BJ (cell line): ENCODE measurements around the gene RFX4. TPM values are rescaled to one million over a fixed set of nuclear protein-coding genes. Genes with fewer than 3 reads are reported as not detected.

Experiments
- CTCF ChIA-PET: fragments of 350-600 bp; formaldehyde crosslinking; extraction: SDS; loops from one replicate; lab custom pipeline; 2021; ENCODE audit warnings: antibody characterized with exemption, inconsistent platforms; lab: Yijun Ruan, JAX
- POLR2A ChIA-PET: fragments of 300-600 bp; sonication (Branson Sonifier 250); formaldehyde crosslinking; extraction: SDS; loops from one replicate; lab custom pipeline; 2021; ENCODE audit warnings: antibody characterized with exemption; lab: Charles Lee
- DNase-seq: peaks from one replicate; pipeline ENCODE4 v3.0.0-alpha.2; 2011; ENCODE audit warnings: low read depth
- H3K27me3 ChIP-seq: 2 replicates; pipeline ENCODE4 v1.6.0; 2011; ENCODE audit warnings: low read length; ENCODE audit not compliant: control insufficient read depth, insufficient read depth
- H3K36me3 ChIP-seq: 2 replicates; pipeline ENCODE4 v1.5.1; 2011; ENCODE audit warnings: low read length; ENCODE audit not compliant: control insufficient read depth, insufficient read depth
- H3K4me3 ChIP-seq: 2 replicates; pipeline ENCODE4 v1.5.1; 2011; ENCODE audit warnings: low read depth, mild to moderate bottlenecking, control low read depth, low read length
- polyA plus RNA-seq: library from polyadenylated mRNA; depleted of rRNA; stranded (reverse); fragments of >200 nt; gene quantifications from 2 replicates; pipeline ENCODE4 v1.2.3, GENCODE V29; 2011
- TF ChIP-seq, protein P1 (sequence below): IDR thresholded peaks from 2 replicates; pipeline ENCODE4 v1.5.1; 2011; ENCODE audit warnings: low read depth, mild to moderate bottlenecking, control low read depth, inconsistent platforms, low read length, moderate library complexity; ENCODE audit not compliant: insufficient read depth

RFX4 gene
- polyA plus RNA-seq, 1 experiment, result not detected

DNA sequence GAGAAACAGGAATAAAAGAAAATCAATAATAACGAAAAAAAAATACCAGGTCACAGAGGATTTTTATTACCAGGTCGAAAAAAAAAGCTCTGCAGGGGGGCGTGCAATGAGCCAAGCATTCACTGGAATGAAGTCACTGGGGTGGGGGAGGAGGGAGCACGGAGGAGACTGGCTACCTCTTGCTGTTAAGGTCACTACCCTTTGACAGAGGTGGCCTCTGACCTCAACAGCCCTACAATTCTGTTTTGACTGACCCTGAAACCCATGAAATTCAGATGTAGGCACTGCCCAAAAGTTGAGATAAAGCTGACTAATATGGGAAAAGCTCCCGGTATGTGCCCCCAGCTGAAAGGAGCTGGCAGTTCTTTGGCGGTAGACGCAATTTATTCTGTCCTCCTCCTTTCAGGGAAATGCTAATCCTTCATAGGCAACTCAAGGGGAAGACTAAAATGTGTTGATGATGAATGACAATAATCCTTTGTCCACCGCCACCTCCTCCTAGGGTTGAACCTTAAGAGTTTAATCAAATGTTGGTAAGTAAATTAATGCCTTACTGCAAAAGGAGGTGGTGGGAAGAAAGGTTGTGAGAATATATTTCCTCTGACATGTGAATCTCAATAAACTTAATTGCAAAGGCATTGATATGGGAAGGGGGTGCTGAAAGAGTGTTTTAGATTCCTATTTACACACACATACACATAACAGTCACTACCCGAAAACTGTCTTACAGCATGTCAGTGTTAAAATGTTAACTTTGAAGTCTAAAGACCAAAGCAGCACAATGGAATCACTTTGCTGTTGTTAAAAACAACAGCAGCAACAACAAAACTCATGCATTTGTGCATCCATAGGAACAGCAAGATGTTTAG lies 185.4 kb downstream of the RFX4 start:
- TF ChIP-seq, protein P1, sequence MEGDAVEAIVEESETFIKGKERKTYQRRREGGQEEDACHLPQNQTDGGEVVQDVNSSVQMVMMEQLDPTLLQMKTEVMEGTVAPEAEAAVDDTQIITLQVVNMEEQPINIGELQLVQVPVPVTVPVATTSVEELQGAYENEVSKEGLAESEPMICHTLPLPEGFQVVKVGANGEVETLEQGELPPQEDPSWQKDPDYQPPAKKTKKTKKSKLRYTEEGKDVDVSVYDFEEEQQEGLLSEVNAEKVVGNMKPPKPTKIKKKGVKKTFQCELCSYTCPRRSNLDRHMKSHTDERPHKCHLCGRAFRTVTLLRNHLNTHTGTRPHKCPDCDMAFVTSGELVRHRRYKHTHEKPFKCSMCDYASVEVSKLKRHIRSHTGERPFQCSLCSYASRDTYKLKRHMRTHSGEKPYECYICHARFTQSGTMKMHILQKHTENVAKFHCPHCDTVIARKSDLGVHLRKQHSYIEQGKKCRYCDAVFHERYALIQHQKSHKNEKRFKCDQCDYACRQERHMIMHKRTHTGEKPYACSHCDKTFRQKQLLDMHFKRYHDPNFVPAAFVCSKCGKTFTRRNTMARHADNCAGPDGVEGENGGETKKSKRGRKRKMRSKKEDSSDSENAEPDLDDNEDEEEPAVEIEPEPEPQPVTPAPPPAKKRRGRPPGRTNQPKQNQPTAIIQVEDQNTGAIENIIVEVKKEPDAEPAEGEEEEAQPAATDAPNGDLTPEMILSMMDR, result no peak
- DNase-seq, result no peak
- ChIA-PET CTCF (interaction anchor here (0.6 to 0.8 kb wide), 3 partner anchors 14 to 846 kb away, joined by 3 to 6 read pairs (median 4); no protein-coding TSS in a partner anchor), POLR2A (no interaction called here)
- no peaks in the 10 kb centered on the region for H3K36me3 ChIP-seq
- no peaks in the 10 kb centered on the region for H3K27me3 ChIP-seq
- no peak overlapping the region for H3K4me3 ChIP-seq

DNA sequence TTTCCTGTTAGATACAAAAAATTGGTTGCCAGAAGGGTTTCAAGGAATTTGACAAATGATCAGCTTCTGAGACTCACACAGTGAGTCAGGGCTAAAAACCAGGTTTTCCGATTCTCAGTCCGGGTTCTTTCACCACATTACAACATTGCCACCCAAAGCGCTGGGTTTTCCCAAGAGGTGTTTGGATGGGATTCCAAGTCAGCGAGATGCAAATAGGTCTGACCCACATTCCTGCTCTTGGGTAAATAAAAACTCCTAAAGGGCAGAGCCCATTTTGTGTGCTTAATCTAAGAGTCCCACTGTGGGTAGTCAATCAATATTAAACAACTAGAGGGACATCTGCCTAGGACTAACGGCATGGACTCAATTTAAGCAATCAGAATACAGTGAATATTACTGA lies 186.3 kb downstream of the RFX4 start:
- TF ChIP-seq, protein P1, result no peak
- POLR2A ChIA-PET, result no interaction called here

DNA sequence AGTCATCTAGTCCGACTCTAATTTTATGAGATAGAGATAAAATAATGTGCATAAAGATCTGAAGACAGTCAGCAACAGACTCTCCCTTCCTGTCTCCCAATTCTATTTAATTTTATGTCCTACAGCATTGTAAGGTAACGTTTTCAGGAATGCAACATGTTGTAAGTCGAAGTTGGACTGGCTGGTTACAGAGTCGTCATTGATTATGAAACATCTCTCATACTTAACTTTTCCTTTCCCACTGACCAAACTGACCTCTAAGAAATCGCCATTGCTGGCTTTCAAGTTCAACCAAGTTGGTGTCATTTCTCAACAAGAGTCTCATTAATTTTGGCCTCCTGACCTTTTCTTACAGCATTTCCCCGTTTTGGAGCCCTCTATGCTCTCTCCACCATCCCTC lies 186.7 kb downstream of the RFX4 start:
- DNase-seq, result no peak
- TF ChIP-seq, protein P1, result no peak
- H3K27me3 ChIP-seq, result no peaks in the 10 kb centered on the region
- no peaks in the 10 kb centered on the region for H3K36me3 ChIP-seq
- CTCF ChIA-PET, result no interaction called here
- POLR2A ChIA-PET, result no interaction called here
- no peak overlapping the region for H3K4me3 ChIP-seq

More for the DNA sequence above, 186.3 kb downstream of the RFX4 start:
- Histone ChIP-seq H3K4me3 (no peak overlapping the region), H3K27me3 (no peaks in the 10 kb centered on the region), H3K36me3 (no peaks in the 10 kb centered on the region)
- CTCF ChIA-PET, result no interaction called here
- no peak for DNase-seq

DNA sequence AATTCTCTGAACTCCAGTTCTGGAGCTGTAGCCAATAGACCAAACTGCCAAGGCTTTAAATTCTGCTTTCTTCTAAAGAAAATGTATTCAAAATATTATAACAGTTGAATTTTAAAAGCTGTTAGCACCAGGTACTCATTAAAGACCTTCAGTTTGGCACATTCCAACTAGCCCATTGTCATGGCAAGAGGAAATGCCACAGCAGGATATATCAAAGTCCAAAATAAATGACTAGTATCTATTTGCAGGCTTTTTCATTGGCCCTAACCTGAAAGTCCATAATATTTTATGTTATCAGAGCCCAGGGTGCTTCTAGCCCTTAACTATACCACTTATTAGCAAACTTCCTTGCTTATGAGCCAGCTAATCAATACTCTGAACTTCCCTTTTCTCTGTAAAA lies 188.6 kb downstream of the RFX4 start:
- CTCF ChIA-PET, result interaction anchor here (1.5 kb wide), 1 partner anchor 20 kb away, joined by 3 read pairs; no protein-coding TSS in a partner anchor
- H3K4me3 ChIP-seq, result no peak overlapping the region
- TF ChIP-seq, protein P1, result no peak
- no peaks in the 10 kb centered on the region for H3K27me3 ChIP-seq
- POLR2A ChIA-PET, result no interaction called here
- no peaks in the 10 kb centered on the region for H3K36me3 ChIP-seq
- DNase-seq, result no peak

DNA sequence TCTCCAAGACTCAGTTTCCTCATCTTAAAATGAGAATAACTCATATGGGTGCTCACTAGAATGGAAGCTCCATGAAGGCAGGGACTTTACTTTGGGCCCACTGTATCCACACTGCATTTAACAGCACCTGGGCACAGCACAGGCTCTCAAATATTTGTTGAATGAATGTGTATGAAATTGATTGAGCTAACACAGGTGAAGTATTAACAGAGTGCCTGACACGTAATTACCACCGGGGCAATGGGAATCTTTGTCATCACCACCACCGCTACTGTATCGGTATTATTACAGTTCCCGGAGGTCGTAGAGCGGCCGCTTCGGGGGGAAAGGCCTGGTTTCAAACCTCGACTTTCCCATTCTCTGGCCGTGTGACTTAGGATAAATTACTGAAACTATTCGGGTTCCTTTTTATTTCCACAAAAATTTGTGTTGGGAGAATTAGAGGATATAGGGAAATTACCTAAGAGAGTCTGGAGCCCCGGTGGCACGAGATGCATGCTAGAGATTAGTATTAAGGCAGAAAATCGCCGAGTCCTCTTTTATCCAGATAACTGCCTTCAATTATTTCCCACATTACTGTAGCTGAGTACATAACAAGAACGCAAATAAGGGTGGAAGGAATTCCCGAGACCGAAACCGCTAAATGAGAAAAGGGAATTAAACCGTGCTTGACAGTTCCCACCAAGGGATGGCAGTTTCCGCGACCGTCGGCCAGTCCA lies 190.6 kb downstream of the RFX4 start:
- CTCF ChIA-PET, result no interaction called here
- DNase-seq, result no peak
- POLR2A ChIA-PET, result no interaction called here

More for the DNA sequence above, 190.6 kb downstream of the RFX4 start:
- no peaks in the 10 kb centered on the region for H3K36me3 ChIP-seq
- no peaks in the 10 kb centered on the region for H3K27me3 ChIP-seq
- H3K4me3 ChIP-seq, result peak overlapping the region; percentile 87
- TF ChIP-seq, protein P1, result no peak
